Vagina (tissue), 2 donors: ENCODE results near the gene ITGAV. TPM values are rescaled to one million over a fixed set of nuclear protein-coding genes. Genes with fewer than 3 reads are reported as not detected.

Experiments
- DNase-seq, 2 donors: peaks; one replicate each; pipeline ENCODE4 v3.0.0-alpha.2; 2017; ENCODE audit errors: extremely low spot score in 2 of 2
- H3K27ac ChIP-seq: fragments of 200-600 bp; sonication (generic); one replicate; pipeline ENCODE4 v1.5.1; 2019
- H3K27me3 ChIP-seq: fragments of 200-600 bp; sonication (generic); one replicate; pipeline ENCODE4 v1.5.1; 2019
- H3K36me3 ChIP-seq, 2 donors: fragments of 200-600 bp; sonication (generic); one replicate each; pipeline ENCODE4 v1.5.1; 2017 to 2019
- H3K4me1 ChIP-seq: fragments of 200-600 bp; sonication (generic); one replicate; pipeline ENCODE4 v1.5.1; 2019
- H3K4me3 ChIP-seq, 2 donors: fragments of 200-600 bp; sonication (generic); 1 replicate in 1 of 2; 2 replicates in 1 of 2; pipeline ENCODE4 v1.5.1; 2016 to 2019
- H3K9me3 ChIP-seq: fragments of 200-600 bp; sonication (generic); one replicate; pipeline ENCODE4 v1.5.1; 2019
- POLR2A ChIP-seq, 2 donors: fragments of 450-650 bp; IDR thresholded peaks; one replicate each; pipeline ENCODE4 v1.6.1; 2017; ENCODE audit warnings: antibody characterized with exemption in 2 of 2, mild to moderate bottlenecking in 2 of 2, moderate library complexity in 2 of 2
- POLR2AphosphoS5 ChIP-seq, 2 donors: sonication (generic); formaldehyde crosslinking; IDR thresholded peaks; one replicate each; pipeline ENCODE4 v1.9.0; 2017; ENCODE audit warnings: antibody characterized with exemption in 2 of 2, mild to moderate bottlenecking in 2 of 2, low read depth in 1 of 2; ENCODE audit not compliant: insufficient read depth in 1 of 2
- intact Hi-C: fragments of 100-400 bp; cut with DNase I; formaldehyde crosslinking; loops from one replicate; pipeline ENCODE4 v1.15.1; 2023
- total RNA-seq: library from RNA; depleted of rRNA; stranded (reverse); fragments of >200 nt; gene quantifications from one replicate; pipeline ENCODE4 v1.2.3, GENCODE V29; 2016
- TF ChIP-seq, protein P1 (sequence below), 3 experiments: fragments of 450-650 bp in 2 of 3; fragments of 200-600 bp in 1 of 3; sonication (generic) in 1 of 3; IDR thresholded peaks; one replicate each; pipeline ENCODE4 v1.5.1; 2017 to 2019; ENCODE audit warnings: antibody characterized with exemption in 3 of 3, mild to moderate bottlenecking in 2 of 3, moderate library complexity in 2 of 3

The ITGAV gene
- total RNA-seq, 1 donor from 2014 or later = 55.0 TPM

DNA sequence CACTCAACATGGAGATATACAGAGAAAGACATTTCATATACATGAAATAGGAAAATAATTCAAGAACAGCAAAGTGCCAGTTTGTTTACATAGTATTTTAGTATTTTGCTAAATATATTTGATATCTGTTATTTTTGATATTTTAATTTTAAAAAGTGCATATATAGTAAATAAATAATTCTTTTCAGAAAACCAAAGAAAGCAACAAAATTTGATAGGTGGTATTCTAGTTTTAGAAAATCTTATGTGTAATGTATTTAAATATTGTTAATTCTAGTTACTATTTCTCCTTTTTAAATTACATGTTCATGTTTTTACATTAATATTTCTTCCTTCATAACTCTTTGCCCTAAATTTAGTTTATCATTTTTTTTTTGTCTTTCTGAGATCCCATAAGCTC lies 69.5 kb downstream of the ITGAV start:
- H3K27me3 ChIP-seq = no peaks in the 10 kb centered on the region
- TF ChIP-seq, protein P1, sequence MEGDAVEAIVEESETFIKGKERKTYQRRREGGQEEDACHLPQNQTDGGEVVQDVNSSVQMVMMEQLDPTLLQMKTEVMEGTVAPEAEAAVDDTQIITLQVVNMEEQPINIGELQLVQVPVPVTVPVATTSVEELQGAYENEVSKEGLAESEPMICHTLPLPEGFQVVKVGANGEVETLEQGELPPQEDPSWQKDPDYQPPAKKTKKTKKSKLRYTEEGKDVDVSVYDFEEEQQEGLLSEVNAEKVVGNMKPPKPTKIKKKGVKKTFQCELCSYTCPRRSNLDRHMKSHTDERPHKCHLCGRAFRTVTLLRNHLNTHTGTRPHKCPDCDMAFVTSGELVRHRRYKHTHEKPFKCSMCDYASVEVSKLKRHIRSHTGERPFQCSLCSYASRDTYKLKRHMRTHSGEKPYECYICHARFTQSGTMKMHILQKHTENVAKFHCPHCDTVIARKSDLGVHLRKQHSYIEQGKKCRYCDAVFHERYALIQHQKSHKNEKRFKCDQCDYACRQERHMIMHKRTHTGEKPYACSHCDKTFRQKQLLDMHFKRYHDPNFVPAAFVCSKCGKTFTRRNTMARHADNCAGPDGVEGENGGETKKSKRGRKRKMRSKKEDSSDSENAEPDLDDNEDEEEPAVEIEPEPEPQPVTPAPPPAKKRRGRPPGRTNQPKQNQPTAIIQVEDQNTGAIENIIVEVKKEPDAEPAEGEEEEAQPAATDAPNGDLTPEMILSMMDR (IDR thresholded peaks at IDR 0.05) = no peak
- TF ChIP-seq POLR2AphosphoS5 (IDR thresholded peaks at IDR 0.05; ENCODE audit: insufficient read depth in 1 of 2, low read depth in 1 of 2) (no peak), POLR2A (IDR thresholded peaks at IDR 0.05) (no peak)
- DNase-seq = no peak
- H3K4me1 ChIP-seq = no peaks in the 10 kb centered on the region
- intact Hi-C loops = no loop called here
- H3K27ac ChIP-seq = no peak overlapping the region
- no peaks in the 10 kb centered on the region for H3K9me3 ChIP-seq
- H3K4me3 ChIP-seq = no peak overlapping the region
- H3K36me3 ChIP-seq = peaks cover 0 to 7% of the 10 kb centered on the region in 2 donors

DNA sequence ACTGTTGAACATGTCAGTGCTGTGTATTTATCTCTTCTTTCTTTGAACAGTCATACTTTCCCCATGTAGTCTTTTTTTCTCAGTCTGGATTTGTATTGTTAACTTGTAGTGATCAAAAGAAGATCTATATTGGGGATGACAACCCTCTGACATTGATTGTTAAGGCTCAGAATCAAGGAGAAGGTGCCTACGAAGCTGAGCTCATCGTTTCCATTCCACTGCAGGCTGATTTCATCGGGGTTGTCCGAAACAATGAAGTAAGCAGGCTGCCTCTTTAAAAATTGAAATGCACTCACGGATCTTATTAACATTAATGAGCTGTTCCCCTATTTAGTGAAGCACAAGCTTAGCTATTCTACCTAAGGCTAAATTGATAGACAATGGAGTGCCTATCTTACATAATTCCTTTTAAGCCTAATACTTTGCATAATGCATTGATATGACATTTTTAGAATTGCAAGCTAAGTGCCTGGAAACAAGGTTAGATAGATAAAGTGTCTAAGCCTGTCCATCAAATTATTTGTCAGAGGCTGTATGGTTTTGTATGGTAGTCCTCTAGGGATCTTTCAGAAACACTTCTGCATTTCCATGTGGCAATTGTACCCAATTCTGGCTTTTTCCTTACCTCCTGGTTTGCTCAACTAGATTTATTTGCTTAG lies 74.7 kb downstream of the ITGAV start:
- intact Hi-C loops = no loop called here
- H3K36me3 ChIP-seq = peaks cover 0 to 52% of the 10 kb centered on the region in 2 donors
- no peak overlapping the region for H3K27ac ChIP-seq
- H3K4me3 ChIP-seq = no peak overlapping the region
- no peaks in the 10 kb centered on the region for H3K9me3 ChIP-seq
- no peak for TF ChIP-seq POLR2AphosphoS5 (IDR thresholded peaks at IDR 0.05; ENCODE audit: insufficient read depth in 1 of 2, low read depth in 1 of 2)
- H3K4me1 ChIP-seq = no peaks in the 10 kb centered on the region
- no peaks in the 10 kb centered on the region for H3K27me3 ChIP-seq
- no peak for DNase-seq

DNA sequence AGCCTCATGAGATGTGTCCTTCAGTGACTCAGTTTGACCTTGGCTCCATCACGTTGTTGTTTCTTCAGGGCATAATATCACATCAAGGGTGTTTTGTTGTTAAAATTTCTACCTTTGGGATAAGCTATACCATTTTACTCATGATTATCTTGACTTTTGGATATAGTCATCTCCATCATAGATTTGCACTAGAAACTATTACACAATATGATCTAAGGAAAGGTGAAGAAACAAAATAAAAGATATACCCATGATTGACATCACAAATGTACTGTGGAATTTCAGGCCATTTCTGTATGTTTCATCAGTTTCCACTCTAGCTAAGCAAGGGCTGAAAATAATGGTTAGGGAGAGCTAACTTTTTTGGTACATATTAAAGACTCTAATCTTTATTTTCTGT lies 79.3 kb downstream of the ITGAV start:
- Histone ChIP-seq H3K36me3 (peaks cover 0 to 92% of the 10 kb centered on the region in 2 donors), H3K4me1 (no peaks in the 10 kb centered on the region), H3K9me3 (no peaks in the 10 kb centered on the region), H3K27me3 (no peaks in the 10 kb centered on the region), H3K27ac (no peak overlapping the region), H3K4me3 (no peak overlapping the region)
- intact Hi-C loops = no loop called here
- TF ChIP-seq POLR2AphosphoS5 (IDR thresholded peaks at IDR 0.05; ENCODE audit: insufficient read depth in 1 of 2, low read depth in 1 of 2) (no peak), POLR2A (IDR thresholded peaks at IDR 0.05) (no peak)
- TF ChIP-seq, protein P1 (IDR thresholded peaks at IDR 0.05) = no peak
- DNase-seq = no peak

GRCh38 chr2:186670831-186671230 lies 81.0 kb downstream of the ITGAV start:
- no peaks in the 10 kb centered on the region for H3K27me3 ChIP-seq
- no peaks in the 10 kb centered on the region for H3K4me1 ChIP-seq
- H3K4me3 ChIP-seq = no peak overlapping the region
- intact Hi-C loops = no loop called here
- peaks cover 0 to 89% of the 10 kb centered on the region in 2 donors for H3K36me3 ChIP-seq
- TF ChIP-seq, protein P1 (IDR thresholded peaks at IDR 0.05) = no peak
- TF ChIP-seq POLR2AphosphoS5 (IDR thresholded peaks at IDR 0.05; ENCODE audit: insufficient read depth in 1 of 2, low read depth in 1 of 2) (no peak), POLR2A (IDR thresholded peaks at IDR 0.05) (no peak)
- no peak for DNase-seq
- H3K9me3 ChIP-seq = no peaks in the 10 kb centered on the region
- no peak overlapping the region for H3K27ac ChIP-seq

- TF ChIP-seq, protein P1 (IDR thresholded peaks at IDR 0.05) = no peak
- TF ChIP-seq POLR2A (IDR thresholded peaks at IDR 0.05) = no peak
- TF ChIP-seq POLR2AphosphoS5 (IDR thresholded peaks at IDR 0.05; ENCODE audit: insufficient read depth in 1 of 2, low read depth in 1 of 2) = no peak
- no peaks in the 10 kb centered on the region for H3K4me1 ChIP-seq
- no peak for DNase-seq
- no peak overlapping the region for H3K27ac ChIP-seq
- H3K27me3 ChIP-seq = no peaks in the 10 kb centered on the region
- intact Hi-C loops = no loop called here
- H3K4me3 ChIP-seq = no peak overlapping the region
- H3K36me3 ChIP-seq = peaks cover 0 to 68% of the 10 kb centered on the region in 2 donors
- H3K9me3 ChIP-seq = no peaks in the 10 kb centered on the region
These were observed 85.5 kb downstream of the ITGAV start for GRCh38 chr2:186675380-186675779.
